Mammary epithelial cell (primary cell): ENCODE data around the gene SARDH.

ENCODE experiments used
- EZH2 ChIP-seq: IDR thresholded peaks from 2 replicates; pipeline ENCODE4 v1.6.1; 2012; ENCODE audit warnings: low read length, inconsistent platforms, borderline replicate concordance
- TF ChIP-seq, protein P1 (sequence below), 2 donors: IDR thresholded peaks in 1 of 2; conservative IDR thresholded peaks in 1 of 2; 2 replicates each; pipeline ENCODE4 v1.5.1; 2011 to 2012; ENCODE audit warnings: inconsistent platforms in 2 of 2, low read length in 2 of 2, mild to moderate bottlenecking in 2 of 2, control low read depth in 1 of 2, low read depth in 1 of 2; ENCODE audit not compliant: insufficient read depth in 1 of 2; ENCODE audit errors: extremely low read depth in 1 of 2

DNA sequence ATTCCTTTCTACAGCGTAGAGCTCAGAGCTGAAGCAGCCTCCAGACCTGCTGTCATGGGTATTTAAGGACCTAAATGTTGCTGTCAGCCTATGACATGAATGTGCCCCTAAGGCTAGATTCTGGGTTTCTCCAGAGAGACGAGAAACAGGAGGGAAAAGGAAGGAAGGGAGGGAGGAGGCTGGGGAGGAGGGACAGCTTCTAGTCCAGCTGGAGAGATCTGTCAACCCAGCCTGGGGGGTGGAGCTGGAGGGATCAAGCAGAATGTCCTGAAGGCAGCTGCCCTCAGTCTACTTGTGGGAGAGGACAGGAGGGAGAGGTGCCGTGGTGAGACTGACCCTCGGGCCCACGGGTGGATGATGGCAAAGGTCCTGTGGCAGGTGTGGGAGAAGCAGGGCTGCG lies 103.1 kb downstream of the SARDH start:
- TF ChIP-seq, protein P1, sequence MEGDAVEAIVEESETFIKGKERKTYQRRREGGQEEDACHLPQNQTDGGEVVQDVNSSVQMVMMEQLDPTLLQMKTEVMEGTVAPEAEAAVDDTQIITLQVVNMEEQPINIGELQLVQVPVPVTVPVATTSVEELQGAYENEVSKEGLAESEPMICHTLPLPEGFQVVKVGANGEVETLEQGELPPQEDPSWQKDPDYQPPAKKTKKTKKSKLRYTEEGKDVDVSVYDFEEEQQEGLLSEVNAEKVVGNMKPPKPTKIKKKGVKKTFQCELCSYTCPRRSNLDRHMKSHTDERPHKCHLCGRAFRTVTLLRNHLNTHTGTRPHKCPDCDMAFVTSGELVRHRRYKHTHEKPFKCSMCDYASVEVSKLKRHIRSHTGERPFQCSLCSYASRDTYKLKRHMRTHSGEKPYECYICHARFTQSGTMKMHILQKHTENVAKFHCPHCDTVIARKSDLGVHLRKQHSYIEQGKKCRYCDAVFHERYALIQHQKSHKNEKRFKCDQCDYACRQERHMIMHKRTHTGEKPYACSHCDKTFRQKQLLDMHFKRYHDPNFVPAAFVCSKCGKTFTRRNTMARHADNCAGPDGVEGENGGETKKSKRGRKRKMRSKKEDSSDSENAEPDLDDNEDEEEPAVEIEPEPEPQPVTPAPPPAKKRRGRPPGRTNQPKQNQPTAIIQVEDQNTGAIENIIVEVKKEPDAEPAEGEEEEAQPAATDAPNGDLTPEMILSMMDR (conservative IDR thresholded peaks at IDR 0.05 in 1 of 2, IDR thresholded peaks at IDR 0.05 in 1 of 2; ENCODE audit: extremely low read depth in 1 of 2, insufficient read depth in 1 of 2, low read depth in 1 of 2, low read length in 2 of 2): no peak
- TF ChIP-seq EZH2: no peak
